ENCODE measurements around the gene ARNT2.

The ARNT2 gene

GRCh38 chr15:80556694-80557367, 152.6 kb downstream of the ARNT2 start:
- no peak for DNase-seq (ENCODE audit: low read depth)

- no peak for DNase-seq (ENCODE audit: low read depth)
Measured at GRCh38 chr15:80557441-80558234, 153.5 kb downstream of the ARNT2 start.

- no peak for DNase-seq (ENCODE audit: low read depth)
Measured at GRCh38 chr15:80558631-80559319, 154.6 kb downstream of the ARNT2 start.

- no peak for DNase-seq (ENCODE audit: low read depth)
Measured at GRCh38 chr15:80559320-80559693, 155.1 kb downstream of the ARNT2 start.

- DNase-seq (ENCODE audit: low read depth), result no peak
Measured at GRCh38 chr15:80559761-80560160, 155.6 kb downstream of the ARNT2 start.

- DNase-seq (ENCODE audit: low read depth), result no peak
Measured at GRCh38 chr15:80560601-80561400, 156.6 kb downstream of the ARNT2 start.

- DNase-seq (ENCODE audit: low read depth), result no peak
Measured at GRCh38 chr15:80561500-80561899, 157.3 kb downstream of the ARNT2 start.

GRCh38 chr15:80562033-80562432, 157.9 kb downstream of the ARNT2 start:
- DNase-seq (ENCODE audit: low read depth), result no peak

- DNase-seq (ENCODE audit: low read depth), result no peak
Measured at GRCh38 chr15:80562846-80563245, 158.7 kb downstream of the ARNT2 start.

GRCh38 chr15:80563372-80563997, 159.3 kb downstream of the ARNT2 start:
- no peak for DNase-seq (ENCODE audit: low read depth)

- DNase-seq (ENCODE audit: low read depth), result no peak
Measured at GRCh38 chr15:80564056-80564455, 159.9 kb downstream of the ARNT2 start.

GRCh38 chr15:80565398-80565797, 161.2 kb downstream of the ARNT2 start:
- DNase-seq (ENCODE audit: low read depth), result no peak

- no peak for DNase-seq (ENCODE audit: low read depth)
Measured at GRCh38 chr15:80565988-80566387, 161.8 kb downstream of the ARNT2 start.

- DNase-seq (ENCODE audit: low read depth), result no peak
Measured at GRCh38 chr15:80567721-80568157, 163.6 kb downstream of the ARNT2 start.

GRCh38 chr15:80568298-80568697, 164.1 kb downstream of the ARNT2 start:
- no peak for DNase-seq (ENCODE audit: low read depth)

GRCh38 chr15:80568876-80569605, 164.9 kb downstream of the ARNT2 start:
- no peak for DNase-seq (ENCODE audit: low read depth)

- no peak for DNase-seq (ENCODE audit: low read depth)
Measured at GRCh38 chr15:80569656-80570055, 165.5 kb downstream of the ARNT2 start.

GRCh38 chr15:80570553-80570952, 166.4 kb downstream of the ARNT2 start:
- no peak for DNase-seq (ENCODE audit: low read depth)

GRCh38 chr15:80572337-80572736, 168.2 kb downstream of the ARNT2 start:
- no peak for DNase-seq (ENCODE audit: low read depth)

GRCh38 chr15:80573606-80574005, 169.4 kb downstream of the ARNT2 start:
- no peak for DNase-seq (ENCODE audit: low read depth)

GRCh38 chr15:80574590-80574989, 170.4 kb downstream of the ARNT2 start:
- no peak for DNase-seq (ENCODE audit: low read depth)

All from stimulated activated CD8-positive, alpha-beta memory T cell treated with anti-CD3 and anti-CD28 coated beads, Interleukin-15, amount 100 ng/mL, for 1 hour (primary cell).